Medulla oblongata (tissue), 1 donor: ENCODE results near the gene HINT1.

Experiments
- DNase-seq: peaks from one replicate; pipeline ENCODE4 v3.0.0-alpha.2; 2015; ENCODE audit errors: extremely low spot score

Gene HINT1

GRCh38 chr5:131109540-131110255 is 55.4 kb downstream of the HINT1 start:
- peak; percentile 81 for DNase-seq
